ENCODE measurements around the gene SGMS1.

The SGMS1 gene

DNA sequence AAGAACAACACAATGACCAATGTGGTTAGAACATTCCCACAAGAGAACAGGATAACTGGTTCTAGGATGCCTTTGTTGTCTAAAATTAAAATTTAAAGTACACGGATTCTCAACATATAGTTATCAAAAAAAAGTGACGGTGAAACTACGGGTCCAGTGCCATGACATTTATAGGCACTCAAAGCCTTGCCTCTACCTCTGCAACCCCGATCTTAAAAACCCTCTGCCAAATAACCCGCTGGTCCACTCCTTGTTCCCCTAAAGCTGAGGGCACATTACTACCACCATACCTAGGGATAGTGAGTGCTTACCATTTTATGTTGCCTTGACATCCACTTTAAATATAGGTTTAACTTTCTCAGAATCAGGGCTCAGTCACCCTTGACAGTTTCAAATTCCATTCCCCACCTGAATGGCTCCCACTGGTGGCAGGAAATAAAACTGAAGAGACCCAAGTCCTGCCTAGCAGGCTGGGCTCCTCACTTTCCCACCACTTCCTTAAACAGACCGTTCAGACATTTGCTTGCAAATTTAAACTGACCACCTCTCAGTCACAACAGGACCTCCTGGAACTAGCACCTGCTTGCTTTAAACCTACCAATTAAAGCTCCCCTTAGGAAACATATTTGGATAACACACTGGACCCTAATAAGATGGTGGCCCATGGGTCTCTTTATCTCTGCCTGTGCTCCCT lies 202.6 kb downstream of the SGMS1 start:
- DNase-seq (ENCODE audit: low spot score) = no peak

DNA sequence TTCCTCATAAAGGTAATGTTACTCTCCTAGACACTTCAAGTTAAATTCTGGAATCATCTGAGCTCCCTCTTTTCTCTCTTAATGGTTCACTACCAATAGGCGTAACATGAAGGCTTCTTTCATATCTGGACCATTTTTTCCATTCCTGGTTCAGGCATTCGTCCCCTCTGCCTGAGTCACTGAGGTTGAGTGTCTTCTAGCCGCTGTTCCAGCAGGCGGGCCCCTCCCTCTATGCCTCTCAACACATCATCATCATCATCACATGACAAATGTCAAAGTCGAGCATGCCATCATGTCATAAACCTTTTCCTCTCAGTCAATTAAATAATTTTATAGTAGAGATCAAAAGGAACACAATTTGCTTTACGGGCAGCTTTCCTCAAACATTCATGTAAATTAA lies 203.6 kb downstream of the SGMS1 start:
- DNase-seq (ENCODE audit: low spot score) = no peak

DNA sequence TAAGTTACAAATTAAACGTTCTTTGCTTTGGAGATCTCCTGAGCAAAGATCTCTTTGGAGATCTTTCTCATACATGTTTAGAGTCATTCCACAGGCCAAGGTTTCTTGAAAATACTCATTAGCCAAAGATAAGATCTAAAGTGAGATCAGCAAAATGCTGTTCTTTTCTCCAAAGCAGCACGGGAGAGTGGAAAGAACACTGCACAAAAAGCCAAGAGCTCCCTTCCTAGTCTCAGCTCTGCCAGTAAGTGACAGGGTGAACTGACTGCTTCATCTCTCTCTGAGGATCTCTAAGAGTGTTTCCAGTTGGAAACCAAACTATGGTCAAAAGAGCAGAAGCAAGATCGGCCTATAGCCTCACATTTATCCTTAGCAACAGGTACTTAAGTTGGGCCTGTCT lies 204.0 kb downstream of the SGMS1 start:
- no peak for DNase-seq (ENCODE audit: low spot score)

- DNase-seq (ENCODE audit: low spot score) = no peak
Measured at GRCh38 chr10:50419091-50419490, 204.7 kb downstream of the SGMS1 start.

- DNase-seq (ENCODE audit: low spot score) = peak; percentile 74
Measured at GRCh38 chr10:50417886-50418830, 205.6 kb downstream of the SGMS1 start.

- no peak for DNase-seq (ENCODE audit: low spot score)
Measured at GRCh38 chr10:50417486-50417885, 206.3 kb downstream of the SGMS1 start.

- DNase-seq (ENCODE audit: low spot score) = no peak
Measured at GRCh38 chr10:50416881-50417280, 206.9 kb downstream of the SGMS1 start.

GRCh38 chr10:50416181-50416824 lies 207.5 kb downstream of the SGMS1 start:
- DNase-seq (ENCODE audit: low spot score) = no peak

GRCh38 chr10:50415292-50415691 lies 208.5 kb downstream of the SGMS1 start:
- no peak for DNase-seq (ENCODE audit: low spot score)

DNA sequence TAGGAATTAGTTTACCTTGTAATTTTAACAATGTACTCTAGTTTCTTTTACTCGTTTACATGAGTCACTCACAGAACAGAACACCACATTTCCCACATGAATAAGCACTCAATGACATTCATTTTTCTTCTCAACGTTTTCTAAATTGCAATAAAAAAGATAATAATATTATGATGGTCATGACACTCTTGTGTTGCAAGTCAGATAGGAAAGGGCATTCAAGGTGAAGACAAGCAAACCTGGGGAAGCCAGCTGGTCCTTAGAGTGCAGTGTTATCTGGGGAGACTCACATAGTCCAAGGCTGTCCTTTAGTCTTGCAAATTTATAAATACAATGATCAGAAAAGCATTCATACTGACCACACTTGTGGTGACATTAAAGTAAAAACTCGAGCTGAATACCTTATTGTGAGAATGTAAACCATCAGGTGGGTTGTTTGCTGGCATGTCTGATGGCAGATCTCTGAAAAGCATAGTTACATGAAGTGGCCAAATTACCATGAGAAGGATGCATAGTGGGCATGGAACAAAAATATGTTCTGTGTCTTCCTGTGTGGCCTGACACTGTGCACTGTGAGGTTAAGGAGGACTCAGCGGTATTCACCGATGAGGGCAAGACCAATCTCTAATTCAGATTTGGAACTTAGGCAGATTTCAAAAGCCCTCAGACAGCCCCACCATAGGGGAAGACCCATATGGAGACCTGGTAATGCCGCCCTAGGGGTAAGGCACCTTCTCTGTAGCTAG lies 213.5 kb downstream of the SGMS1 start:
- no peak for DNase-seq (ENCODE audit: low spot score)

DNA sequence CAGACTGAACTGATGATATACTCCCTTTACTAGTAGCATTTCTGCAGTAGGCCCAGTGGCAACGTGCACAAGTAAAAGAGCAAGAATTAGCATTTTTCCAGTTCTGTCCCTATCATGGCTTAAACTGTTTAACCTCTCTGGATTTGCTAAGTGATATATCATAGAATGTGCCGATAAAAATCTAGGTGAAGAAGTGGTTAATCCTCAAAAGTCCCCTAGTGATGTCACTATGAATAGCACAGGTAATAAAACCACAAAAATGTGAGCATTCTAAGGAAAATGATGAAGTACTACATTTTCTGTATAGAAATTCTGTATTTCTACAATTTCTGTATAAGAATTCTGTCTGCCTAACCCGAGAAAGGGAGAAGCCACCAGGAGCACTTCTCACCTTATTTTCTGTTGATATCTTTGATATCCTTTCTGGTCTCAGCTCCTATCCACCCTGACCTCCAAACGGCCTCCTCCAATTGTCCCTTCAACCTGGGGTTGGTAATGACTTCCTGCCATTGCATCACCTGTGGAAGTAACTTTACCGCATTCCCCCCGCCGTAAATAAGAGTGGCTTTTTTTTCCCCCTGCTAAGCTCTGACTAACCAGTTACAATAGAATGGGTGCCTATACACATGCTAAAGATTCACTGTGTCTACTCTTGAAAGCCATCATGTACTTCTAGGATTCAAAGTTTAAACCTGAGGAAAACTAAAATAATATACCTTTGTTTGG lies 216.5 kb downstream of the SGMS1 start:
- no peak for DNase-seq (ENCODE audit: low spot score)

- no peak for DNase-seq (ENCODE audit: low spot score)
Measured at GRCh38 chr10:50406457-50407070, 217.2 kb downstream of the SGMS1 start.

GRCh38 chr10:50405723-50406122 lies 218.0 kb downstream of the SGMS1 start:
- DNase-seq (ENCODE audit: low spot score) = no peak

DNA sequence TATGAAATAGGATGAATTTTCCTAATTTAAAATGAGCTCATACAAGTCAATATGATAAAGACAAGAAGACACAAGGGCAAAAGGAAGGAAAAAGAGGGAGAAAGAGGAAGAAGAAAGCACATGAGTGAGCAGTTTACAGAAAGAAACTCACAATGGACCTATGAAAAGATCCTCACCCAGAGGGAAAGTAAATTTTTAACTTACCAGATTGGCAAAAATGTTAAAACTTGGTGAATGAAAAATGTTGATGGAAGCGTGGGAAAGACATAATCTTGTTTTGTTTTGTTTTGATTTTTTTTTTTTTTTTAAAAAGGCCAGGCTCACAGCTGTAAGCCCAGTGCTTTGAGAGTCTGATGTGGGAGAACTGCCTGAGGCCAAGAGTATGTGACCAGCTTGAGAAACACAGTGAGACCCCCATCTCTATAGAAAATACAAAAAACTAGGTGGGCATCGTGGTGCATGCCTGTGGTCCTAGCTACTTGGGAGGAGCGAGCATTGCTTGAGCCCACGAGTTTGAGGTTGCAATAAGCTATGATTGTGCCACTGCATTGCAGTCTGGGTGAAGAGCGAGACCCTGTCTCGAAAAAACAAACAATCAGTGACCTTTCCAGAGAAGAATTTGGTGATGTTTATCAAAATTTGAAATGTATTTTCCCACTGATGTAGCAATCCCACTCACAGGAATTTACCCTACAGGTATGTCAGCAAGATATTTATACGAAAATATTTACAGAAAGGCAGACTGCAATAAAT lies 219.6 kb downstream of the SGMS1 start:
- no peak for DNase-seq (ENCODE audit: low spot score)

DNA sequence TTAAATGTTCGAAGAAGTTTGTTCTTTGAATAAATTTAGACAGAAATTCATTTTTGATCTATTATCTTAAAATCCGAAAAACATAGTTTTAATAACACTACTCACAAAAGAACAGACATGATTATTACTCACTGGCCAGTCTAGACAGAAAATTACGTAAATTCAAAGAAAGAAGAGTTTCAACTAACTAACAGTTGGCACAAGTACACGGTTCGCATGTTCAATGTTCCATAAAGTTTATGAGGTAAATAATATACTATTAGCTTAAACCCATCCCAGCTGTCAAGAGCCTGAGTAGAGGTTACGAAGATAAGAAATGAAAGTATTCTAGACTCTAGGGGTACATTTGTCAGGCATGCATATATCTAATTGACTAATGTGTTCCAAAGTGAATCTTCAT lies 220.7 kb downstream of the SGMS1 start:
- no peak for DNase-seq (ENCODE audit: low spot score)

DNA sequence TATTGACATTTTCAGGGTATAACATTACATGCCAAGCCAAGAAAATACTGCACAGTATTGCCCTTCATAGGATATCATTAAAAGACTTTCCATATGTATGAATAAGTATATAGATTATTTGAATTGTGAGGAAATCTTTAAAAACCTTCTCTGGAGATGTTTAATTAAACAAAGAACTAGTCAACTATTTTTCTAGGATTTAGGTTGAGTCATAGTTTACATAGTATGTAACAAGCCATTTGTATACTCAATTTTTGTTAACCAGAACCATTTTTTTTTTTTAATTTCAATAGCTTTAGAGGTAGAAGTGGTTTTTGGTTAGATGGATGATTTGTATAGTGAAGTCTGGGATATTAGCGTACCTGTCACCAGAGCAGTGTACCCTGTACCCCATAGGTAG lies 221.3 kb downstream of the SGMS1 start:
- no peak for DNase-seq (ENCODE audit: low spot score)

DNA sequence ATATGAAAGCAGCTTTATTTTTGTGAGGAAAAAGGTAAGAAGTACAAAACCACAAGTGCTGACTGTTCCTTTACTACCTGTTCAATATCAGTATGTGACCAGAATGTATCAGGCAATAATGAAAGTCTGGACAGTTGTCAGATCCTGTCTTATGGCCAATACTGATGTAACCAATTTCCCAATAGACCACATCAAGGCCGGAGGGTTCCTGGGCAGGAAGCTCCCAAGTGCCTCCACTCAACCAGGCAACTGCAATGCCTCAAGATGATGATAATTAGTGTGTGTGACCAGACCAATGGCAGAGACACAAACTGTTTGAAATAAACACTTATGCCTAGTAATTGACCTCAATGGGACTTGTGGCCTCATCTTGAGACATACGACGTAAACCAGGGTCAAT lies 223.1 kb downstream of the SGMS1 start:
- DNase-seq (ENCODE audit: low spot score) = no peak

GRCh38 chr10:50398823-50399222 lies 224.9 kb downstream of the SGMS1 start:
- DNase-seq (ENCODE audit: low spot score) = no peak

GRCh38 chr10:50398381-50398780 lies 225.4 kb downstream of the SGMS1 start:
- no peak for DNase-seq (ENCODE audit: low spot score)

Measured in ecto neural progenitor cell (in vitro differentiated cells).